ENCODE data around the gene TMEM272. TPM values are rescaled to one million over a fixed set of nuclear protein-coding genes. Genes with fewer than 3 reads are reported as not detected.

TMEM272 gene
- total RNA-seq, 5 donors from 2014 or later (not counting 1 experiment from before 2014, with no cell fraction given), result 5.2 to 9.0 (median 8.8) TPM

- CTCF ChIA-PET, result interaction anchor here in 1 of 2 donors (0.8 to 2.9 kb wide), 3 partner anchors 10 to 219 kb away, joined by 3 to 23 read pairs (median 5); no protein-coding TSS in a partner anchor
- Histone ChIP-seq H3K27me3 (replicated peaks in 1 of 2; ENCODE audit: control insufficient read depth in 2 of 2, extremely low read depth in 1 of 2, insufficient read depth in 2 of 2, low read length in 1 of 2) (no peaks in the 10 kb centered on the region), H3K36me3 (ENCODE audit: control insufficient read depth in 2 of 2, extremely low read depth in 1 of 2, insufficient read depth in 1 of 2, low read length in 1 of 2) (peaks cover 0 to 5% of the 10 kb centered on the region in 2 donors), H3K9me3 (no peaks in the 10 kb centered on the region), H3K4me3 (ENCODE audit: control insufficient read depth in 1 of 2, extremely low read depth in 1 of 2, low read length in 1 of 2) (peak overlapping the region; percentile 80 to 86), H3K27ac (ENCODE audit: low read length) (peak overlapping the region; percentile 100), H3K4me1 (ENCODE audit: control insufficient read depth in 1 of 2, extremely low read depth in 1 of 2, insufficient read depth in 2 of 2, low read length in 2 of 2) (peaks cover 18 to 38% of the 10 kb centered on the region in 2 experiments)
- Mint-ChIP-seq H3K9me3 (no peaks in the 10 kb centered on the region), H3K4me3 (peak overlapping the region; percentile 87 to 94 (median 88)), H3K4me1 (peaks cover 59 to 62% (median 59%) of the 10 kb centered on the region in 3 donors), H3K27me3 (no peaks in the 10 kb centered on the region), H3K36me3 (peaks cover 13% of the 10 kb centered on the region), H3K27ac (peak overlapping the region; percentile 97 to 98)
- DNase-seq, result peak in 24 of 35 experiments; percentile 14 to 65 (median 38)
- WGBS (ENCODE audit: insufficient coverage), result 7% methylated on average over 18 of the region's 31 CpGs
- POLR2A ChIA-PET, result interaction anchor here (0.6 to 1.5 kb wide), 4 partner anchors 10 to 352 kb away, joined by 3 to 11 read pairs (median 3); partner anchors contain the start of gene INTS6 (in 1 of the 2)
- ATAC-seq (replicated peaks in 1 of 4), result peak in 2 of 4 experiments; percentile 4 to 5
These were observed 40.4 kb downstream of the TMEM272 start for GRCh38 chr13:51804295-51805172.

GRCh38 chr13:51803422-51804294 lies 41.3 kb downstream of the TMEM272 start, which contains the start of gene DHRS12:
TSS of gene DHRS12 (minus strand) at chr13:51804163. CDS start at chr13:51799659, 4,504 bp downstream.
- peaks cover 18 to 38% of the 10 kb centered on the region in 2 experiments for H3K4me1 ChIP-seq (ENCODE audit: control insufficient read depth in 1 of 2, extremely low read depth in 1 of 2, insufficient read depth in 2 of 2, low read length in 2 of 2)

DNA sequence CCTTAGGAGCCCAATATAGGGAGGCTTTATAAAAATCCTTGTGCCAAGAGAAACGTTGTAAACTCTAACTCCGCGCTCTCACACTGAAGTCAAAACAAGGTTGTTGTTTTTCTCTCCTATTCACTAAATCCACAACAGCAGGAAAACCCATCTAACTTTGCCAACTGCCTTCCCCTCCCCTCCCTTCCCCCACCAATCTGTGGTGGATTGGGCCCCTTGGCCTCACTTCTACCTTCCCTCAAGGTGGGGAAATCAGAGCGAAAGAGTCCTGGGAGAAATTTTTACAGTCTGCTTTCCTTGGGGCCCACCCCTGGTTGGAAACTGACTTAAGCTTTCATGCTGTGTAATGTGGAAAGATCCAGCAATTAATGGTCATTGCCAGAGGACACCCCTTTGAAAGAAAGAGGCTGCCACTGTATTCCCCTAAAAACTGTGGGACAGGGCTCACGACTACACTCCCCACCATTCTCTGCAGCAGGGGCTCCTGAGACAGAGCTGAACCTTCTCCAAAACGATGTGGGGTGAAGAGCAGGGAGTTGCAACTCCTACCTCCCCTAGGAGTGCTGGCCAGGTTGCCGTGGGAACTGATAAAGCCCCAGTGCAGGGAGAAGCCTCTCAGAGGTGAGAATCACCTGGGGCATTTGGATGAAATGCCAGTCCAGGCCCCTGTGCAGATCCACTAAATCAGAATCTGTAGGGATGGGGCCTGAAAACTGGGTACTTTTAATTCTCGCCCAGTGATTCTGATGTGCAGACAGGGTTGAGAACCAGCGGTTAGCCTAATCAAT lies 42.2 kb downstream of the TMEM272 start:
- ATAC-seq (replicated peaks in 1 of 4), result no peak
- H3K4me3 Mint-ChIP-seq, result peak overlapping the region; percentile 88 to 94 (median 91)

More at GRCh38 chr13:51803422-51804294, 41.3 kb downstream of the TMEM272 start, which contains the start of gene DHRS12:
- Histone ChIP-seq H3K9me3 (no peaks in the 10 kb centered on the region), H3K4me3 (ENCODE audit: control insufficient read depth in 1 of 2, extremely low read depth in 1 of 2, low read length in 1 of 2) (peak within 1 kb of the TSS; percentile 80 to 86), H3K27ac (ENCODE audit: low read length) (peak within 1 kb of the TSS; percentile 100), H3K36me3 (ENCODE audit: control insufficient read depth in 2 of 2, extremely low read depth in 1 of 2, insufficient read depth in 1 of 2, low read length in 1 of 2) (peaks cover 0 to 2% of the 10 kb centered on the region in 2 donors), H3K27me3 (replicated peaks in 1 of 2; ENCODE audit: control insufficient read depth in 2 of 2, extremely low read depth in 1 of 2, insufficient read depth in 2 of 2, low read length in 1 of 2) (no peaks in the 10 kb centered on the region)
- ChIA-PET CTCF (interaction anchor here (1.0 to 1.6 kb wide), 3 partner anchors 12 to 339 kb away, joined by 3 to 4 read pairs (median 3); no protein-coding TSS in a partner anchor), POLR2A (interaction anchor here in 1 of 2 donors (1.0 to 2.4 kb wide), 5 partner anchors 22 to 360 kb away, joined by 5 to 31 read pairs (median 12); partner anchors contain the start of gene INTS6)
- ATAC-seq (replicated peaks in 1 of 4) (peak; percentile 76 to 91 (median 86)), DNase-seq (peak; percentile 78 to 94 (median 84))
- peak within 1 kb of the TSS; percentile 99 for H3K27ac Mint-ChIP-seq
- H3K4me1 Mint-ChIP-seq, result peaks cover 57 to 62% (median 59%) of the 10 kb centered on the region in 3 donors
- no peaks in the 10 kb centered on the region for H3K27me3 Mint-ChIP-seq
- peak within 1 kb of the TSS; percentile 88 to 94 (median 91) for H3K4me3 Mint-ChIP-seq
- peaks cover 5% of the 10 kb centered on the region for H3K36me3 Mint-ChIP-seq
- under 1% methylated on average over 91 of the region's 91 CpGs for WGBS (ENCODE audit: insufficient coverage)
- H3K9me3 Mint-ChIP-seq, result no peaks in the 10 kb centered on the region

DNA sequence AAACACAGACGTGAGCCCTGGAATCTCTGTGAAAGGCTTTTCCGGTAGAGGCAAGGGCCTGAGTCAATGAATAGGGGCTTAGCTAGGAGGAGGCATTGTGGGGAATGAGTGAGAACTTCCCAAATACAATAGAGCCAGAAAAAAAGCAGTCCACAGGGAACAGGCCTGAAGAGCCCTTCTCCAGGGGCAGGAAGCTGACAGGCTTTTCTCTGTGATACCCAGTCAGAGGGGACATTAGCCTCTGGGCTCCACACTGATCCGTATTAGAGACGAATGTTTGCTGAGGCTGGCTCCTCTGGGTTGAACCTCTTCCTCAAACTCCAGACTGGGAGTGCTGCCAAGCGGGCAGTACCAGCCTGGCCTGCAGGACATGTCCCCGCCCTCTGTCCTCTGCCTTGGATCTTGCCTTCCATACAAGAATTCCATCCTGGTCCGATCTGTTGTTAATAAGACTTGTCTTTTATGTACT lies 43.3 kb downstream of the TMEM272 start:
- H3K4me3 Mint-ChIP-seq, result peak overlapping the region in 1 of 3 donors; percentile 94
- no peak for DNase-seq

More for the DNA sequence above, 42.2 kb downstream of the TMEM272 start:
- peak overlapping the region; percentile 99 for H3K27ac Mint-ChIP-seq
- Histone ChIP-seq H3K36me3 (ENCODE audit: control insufficient read depth in 2 of 2, extremely low read depth in 1 of 2, insufficient read depth in 1 of 2, low read length in 1 of 2) (peaks cover 0 to 3% of the 10 kb centered on the region in 2 donors), H3K4me1 (ENCODE audit: control insufficient read depth in 1 of 2, extremely low read depth in 1 of 2, insufficient read depth in 2 of 2, low read length in 2 of 2) (peaks cover 18 to 39% of the 10 kb centered on the region in 2 experiments), H3K9me3 (no peaks in the 10 kb centered on the region), H3K27ac (ENCODE audit: low read length) (peak overlapping the region; percentile 100), H3K4me3 (ENCODE audit: control insufficient read depth in 1 of 2, extremely low read depth in 1 of 2, low read length in 1 of 2) (peak overlapping the region; percentile 80 to 86), H3K27me3 (replicated peaks in 1 of 2; ENCODE audit: control insufficient read depth in 2 of 2, extremely low read depth in 1 of 2, insufficient read depth in 2 of 2, low read length in 1 of 2) (no peaks in the 10 kb centered on the region)
- peaks cover 57 to 62% (median 61%) of the 10 kb centered on the region in 3 donors for H3K4me1 Mint-ChIP-seq
- ChIA-PET CTCF (interaction anchor here (0.6 to 2.8 kb wide), 10 partner anchors 13 to 814 kb away, joined by 3 to 11 read pairs (median 4); no protein-coding TSS in a partner anchor), POLR2A (interaction anchor here in 1 of 2 donors (0.6 to 2.4 kb wide), 10 partner anchors 19 to 382 kb away, joined by 3 to 31 read pairs (median 9); partner anchors contain the start of gene INTS6)
- H3K9me3 Mint-ChIP-seq, result no peaks in the 10 kb centered on the region
- WGBS (ENCODE audit: insufficient coverage), result 0% methylated on average over 2 of the region's 9 CpGs
- no peaks in the 10 kb centered on the region for H3K27me3 Mint-ChIP-seq
- peak in 1 of 35 experiments; percentile 37 for DNase-seq
- peaks cover 5% of the 10 kb centered on the region for H3K36me3 Mint-ChIP-seq

GRCh38 chr13:51800486-51800885 lies 44.5 kb downstream of the TMEM272 start:
- ChIA-PET CTCF (interaction anchor here (0.6 to 2.8 kb wide), 10 partner anchors 9 to 367 kb away, joined by 3 to 11 read pairs (median 4); no protein-coding TSS in a partner anchor), POLR2A (interaction anchor here (0.6 to 1.4 kb wide), 6 partner anchors 154 to 816 kb away, joined by 3 to 6 read pairs (median 4); partner anchors contain the start of gene INTS6 (in 1 of the 2))
- no peak for ATAC-seq (replicated peaks in 1 of 4)
- Mint-ChIP-seq H3K27me3 (no peaks in the 10 kb centered on the region), H3K4me3 (no peak overlapping the region), H3K36me3 (peaks cover 6% of the 10 kb centered on the region), H3K9me3 (no peaks in the 10 kb centered on the region), H3K4me1 (peaks cover 46 to 50% (median 47%) of the 10 kb centered on the region in 3 donors), H3K27ac (peak overlapping the region; percentile 66)
- Histone ChIP-seq H3K4me3 (ENCODE audit: control insufficient read depth in 1 of 2, extremely low read depth in 1 of 2, low read length in 1 of 2) (no peak overlapping the region), H3K36me3 (ENCODE audit: control insufficient read depth in 2 of 2, extremely low read depth in 1 of 2, insufficient read depth in 1 of 2, low read length in 1 of 2) (peaks cover 0 to 7% of the 10 kb centered on the region in 2 donors), H3K9me3 (no peaks in the 10 kb centered on the region), H3K27ac (ENCODE audit: low read length) (peak overlapping the region; percentile 6), H3K4me1 (ENCODE audit: control insufficient read depth in 1 of 2, extremely low read depth in 1 of 2, insufficient read depth in 2 of 2, low read length in 2 of 2) (peaks cover 18 to 44% of the 10 kb centered on the region in 2 experiments), H3K27me3 (replicated peaks in 1 of 2; ENCODE audit: control insufficient read depth in 2 of 2, extremely low read depth in 1 of 2, insufficient read depth in 2 of 2, low read length in 1 of 2) (no peaks in the 10 kb centered on the region)
- 94% methylated on average over 3 of the region's 5 CpGs for WGBS (ENCODE audit: insufficient coverage)
- DNase-seq, result no peak

More for the DNA sequence above, 43.3 kb downstream of the TMEM272 start:
- 96% methylated on average over 3 of the region's 7 CpGs for WGBS (ENCODE audit: insufficient coverage)
- Histone ChIP-seq H3K4me1 (ENCODE audit: control insufficient read depth in 1 of 2, extremely low read depth in 1 of 2, insufficient read depth in 2 of 2, low read length in 2 of 2) (peaks cover 18 to 46% of the 10 kb centered on the region in 2 experiments), H3K27ac (ENCODE audit: low read length) (peak overlapping the region; percentile 100), H3K9me3 (no peaks in the 10 kb centered on the region), H3K27me3 (replicated peaks in 1 of 2; ENCODE audit: control insufficient read depth in 2 of 2, extremely low read depth in 1 of 2, insufficient read depth in 2 of 2, low read length in 1 of 2) (no peaks in the 10 kb centered on the region), H3K36me3 (ENCODE audit: control insufficient read depth in 2 of 2, extremely low read depth in 1 of 2, insufficient read depth in 1 of 2, low read length in 1 of 2) (peaks cover 0 to 3% of the 10 kb centered on the region in 2 donors), H3K4me3 (ENCODE audit: control insufficient read depth in 1 of 2, extremely low read depth in 1 of 2, low read length in 1 of 2) (no peak overlapping the region)
- no peaks in the 10 kb centered on the region for H3K27me3 Mint-ChIP-seq
- ChIA-PET POLR2A (interaction anchor here in 1 of 2 donors (1.0 to 2.4 kb wide), 6 partner anchors 20 to 349 kb away, joined by 3 to 31 read pairs (median 4); partner anchors contain the start of gene INTS6), CTCF (interaction anchor here (0.6 to 2.8 kb wide), 10 partner anchors 8 to 650 kb away, joined by 3 to 11 read pairs (median 4); no protein-coding TSS in a partner anchor)
- no peak for ATAC-seq (replicated peaks in 1 of 4)
- H3K27ac Mint-ChIP-seq, result peak overlapping the region; percentile 99
- H3K4me1 Mint-ChIP-seq, result peaks cover 58 to 60% (median 59%) of the 10 kb centered on the region in 3 donors
- H3K9me3 Mint-ChIP-seq, result no peaks in the 10 kb centered on the region
- peaks cover 8% of the 10 kb centered on the region for H3K36me3 Mint-ChIP-seq

Measured in T-cell (primary cell).